Peyer's patch (tissue), 4 donors: ENCODE data around the gene ABCC4.

Experiments used
- CTCF ChIP-seq, 6 experiments: fragments of 450-650 bp in 4 of 6; fragments of 200-600 bp in 2 of 6; sonication (generic) in 1 of 6; IDR thresholded peaks; one replicate each; pipeline ENCODE4 v1.5.1; 2017 to 2019; ENCODE audit warnings: antibody characterized with exemption in 6 of 6, mild to moderate bottlenecking in 3 of 6, moderate library complexity in 1 of 6
- POLR2A ChIP-seq, 2 donors: fragments of 450-650 bp; IDR thresholded peaks; one replicate each; pipeline ENCODE4 v1.5.1; 2017; ENCODE audit warnings: antibody characterized with exemption in 2 of 2, mild to moderate bottlenecking in 2 of 2, moderate library complexity in 2 of 2

GRCh38 chr13:95229855-95230254 is 71.4 kb downstream of the ABCC4 start:
- no peak for TF ChIP-seq CTCF (IDR thresholded peaks at IDR 0.05)
- TF ChIP-seq POLR2A (IDR thresholded peaks at IDR 0.05), result no peak
